ENCODE data around the gene JTB. TPM values are rescaled to one million over a fixed set of nuclear protein-coding genes. Genes with fewer than 3 reads are reported as not detected.

Gene JTB
- polyA plus RNA-seq, 1 donor from 2014 or later = 257 TPM

DNA sequence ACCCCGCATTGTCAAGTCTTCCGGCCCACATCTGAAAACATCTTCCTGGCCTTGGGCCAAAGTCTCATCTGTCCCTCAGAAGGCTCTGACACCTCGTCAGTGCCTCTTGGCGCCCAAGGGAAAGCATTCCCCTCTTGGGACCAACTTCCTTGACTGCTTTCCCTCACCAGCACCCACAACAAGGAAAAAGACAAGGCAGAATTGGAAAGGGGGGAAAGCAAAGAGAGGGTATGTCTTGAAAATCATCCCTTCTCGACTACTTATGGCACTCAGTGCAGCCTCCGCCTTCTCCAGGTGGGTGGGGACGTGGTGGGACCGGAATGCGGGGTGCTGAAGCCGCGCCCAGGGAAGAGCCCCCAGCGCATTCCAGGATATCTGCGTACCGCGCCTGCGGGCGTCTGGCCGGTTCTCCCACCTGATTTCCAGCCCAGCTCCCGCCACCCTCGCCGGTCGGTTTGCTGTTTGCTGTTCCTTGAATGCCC is 13.6 kb downstream of the JTB start:
- H3K79me2 ChIP-seq (replicated peaks; ENCODE audit: insufficient read depth, low read length) = peaks cover 25% of the 10 kb centered on the region

DNA sequence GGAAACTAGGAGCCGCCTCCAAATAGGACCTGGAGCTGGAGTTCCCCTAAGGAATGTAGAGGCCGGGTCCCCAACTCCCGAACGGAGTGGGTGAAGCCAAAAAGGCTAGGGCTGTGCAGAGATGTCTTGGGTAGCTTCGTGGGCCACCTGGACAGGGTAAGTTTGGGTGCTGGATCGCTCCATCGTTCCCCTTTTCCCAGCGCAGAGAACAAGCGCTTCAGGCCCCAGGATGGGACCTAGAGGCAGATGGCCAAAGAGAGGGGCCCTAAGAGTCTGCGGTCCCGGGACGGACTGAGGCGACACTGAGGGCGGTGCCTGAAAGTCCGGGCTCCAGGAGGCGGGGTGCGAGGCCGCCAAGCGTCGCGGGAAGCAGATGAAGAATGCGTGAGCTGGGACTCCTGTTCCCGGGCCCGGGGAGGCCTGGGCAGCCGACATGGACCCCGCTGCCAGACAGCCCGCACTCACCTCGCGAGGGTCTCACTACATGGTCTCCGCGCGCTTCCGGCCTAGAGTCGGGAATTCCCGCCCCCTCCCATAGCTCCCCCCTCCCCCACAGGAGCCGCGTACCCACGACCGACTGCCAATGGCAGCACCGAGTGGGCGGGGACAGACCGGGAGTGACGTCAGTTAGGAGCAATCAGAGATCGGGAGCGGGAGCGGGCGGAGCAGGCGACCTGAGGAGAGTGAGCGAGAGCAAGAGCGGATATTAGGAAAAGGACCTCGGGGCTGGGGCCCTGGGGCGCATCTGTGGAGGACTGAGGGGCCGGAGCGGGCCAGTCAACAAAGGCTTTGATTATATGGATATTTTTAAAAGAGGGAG is 14.2 kb downstream of the JTB start, which contains the start of gene SLC39A1:
Gene SLC39A1, minus strand, starts transcription at position 508 of the 820 bp plus-strand sequence. CDS start 822 bp downstream, outside the sequence.
- Histone ChIP-seq H3K4me3 (ENCODE audit: low read length) (peak within 1 kb of the TSS; percentile 90), H3K27me3 (ENCODE audit: insufficient read depth, low read depth, low read length) (no peaks in the 10 kb centered on the region), H3F3A (ENCODE audit: insufficient read depth, low read length, poor library complexity, severe bottlenecking) (peaks cover 4% of the 10 kb centered on the region), H4K20me1 (ENCODE audit: insufficient read depth) (no peaks in the 10 kb centered on the region), H3K4me2 (ENCODE audit: low read length) (peak within 1 kb of the TSS; percentile 94), H3K9ac (ENCODE audit: low read length) (peak within 1 kb of the TSS; percentile 84), H3K27ac (ENCODE audit: low read length) (peak within 1 kb of the TSS; percentile 81), H3K36me3 (ENCODE audit: insufficient read depth, low read length) (no peaks in the 10 kb centered on the region), H3K9me2 (ENCODE audit: insufficient read depth, low read length) (no peaks in the 10 kb centered on the region), H3K9me3 (ENCODE audit: low read length) (no peaks in the 10 kb centered on the region), H2AFZ (ENCODE audit: low read depth, low read length) (peak within 1 kb of the TSS; percentile 79), H3K79me2 (replicated peaks; ENCODE audit: insufficient read depth, low read length) (peaks cover 25% of the 10 kb centered on the region)
- TF ChIP-seq, protein P1, sequence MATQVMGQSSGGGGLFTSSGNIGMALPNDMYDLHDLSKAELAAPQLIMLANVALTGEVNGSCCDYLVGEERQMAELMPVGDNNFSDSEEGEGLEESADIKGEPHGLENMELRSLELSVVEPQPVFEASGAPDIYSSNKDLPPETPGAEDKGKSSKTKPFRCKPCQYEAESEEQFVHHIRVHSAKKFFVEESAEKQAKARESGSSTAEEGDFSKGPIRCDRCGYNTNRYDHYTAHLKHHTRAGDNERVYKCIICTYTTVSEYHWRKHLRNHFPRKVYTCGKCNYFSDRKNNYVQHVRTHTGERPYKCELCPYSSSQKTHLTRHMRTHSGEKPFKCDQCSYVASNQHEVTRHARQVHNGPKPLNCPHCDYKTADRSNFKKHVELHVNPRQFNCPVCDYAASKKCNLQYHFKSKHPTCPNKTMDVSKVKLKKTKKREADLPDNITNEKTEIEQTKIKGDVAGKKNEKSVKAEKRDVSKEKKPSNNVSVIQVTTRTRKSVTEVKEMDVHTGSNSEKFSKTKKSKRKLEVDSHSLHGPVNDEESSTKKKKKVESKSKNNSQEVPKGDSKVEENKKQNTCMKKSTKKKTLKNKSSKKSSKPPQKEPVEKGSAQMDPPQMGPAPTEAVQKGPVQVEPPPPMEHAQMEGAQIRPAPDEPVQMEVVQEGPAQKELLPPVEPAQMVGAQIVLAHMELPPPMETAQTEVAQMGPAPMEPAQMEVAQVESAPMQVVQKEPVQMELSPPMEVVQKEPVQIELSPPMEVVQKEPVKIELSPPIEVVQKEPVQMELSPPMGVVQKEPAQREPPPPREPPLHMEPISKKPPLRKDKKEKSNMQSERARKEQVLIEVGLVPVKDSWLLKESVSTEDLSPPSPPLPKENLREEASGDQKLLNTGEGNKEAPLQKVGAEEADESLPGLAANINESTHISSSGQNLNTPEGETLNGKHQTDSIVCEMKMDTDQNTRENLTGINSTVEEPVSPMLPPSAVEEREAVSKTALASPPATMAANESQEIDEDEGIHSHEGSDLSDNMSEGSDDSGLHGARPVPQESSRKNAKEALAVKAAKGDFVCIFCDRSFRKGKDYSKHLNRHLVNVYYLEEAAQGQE (IDR thresholded peaks at IDR 0.05; ENCODE audit: borderline replicate concordance) = no peak
- TF ChIP-seq SMC3 (conservative IDR thresholded peaks at IDR 0.05; ENCODE audit: poor library complexity) = no peak
- TF ChIP-seq RAD21 (conservative IDR thresholded peaks at IDR 0.05) = no peak
- peak; percentile 57 for TF ChIP-seq MXI1 (conservative IDR thresholded peaks at IDR 0.05; ENCODE audit: poor library complexity, severe bottlenecking)
- TF ChIP-seq TAF1 (IDR thresholded peaks at IDR 0.05; ENCODE audit: low read depth) = peak; percentile 74
- peak; percentile 67 for TF ChIP-seq POLR2AphosphoS5 (IDR thresholded peaks at IDR 0.05)

More for the DNA sequence above, 13.6 kb downstream of the JTB start:
- H3K36me3 ChIP-seq (ENCODE audit: insufficient read depth, low read length) = no peaks in the 10 kb centered on the region
- peak overlapping the region; percentile 84 for H3K9ac ChIP-seq (ENCODE audit: low read length)
- H4K20me1 ChIP-seq (ENCODE audit: insufficient read depth) = no peaks in the 10 kb centered on the region
- H3K9me2 ChIP-seq (ENCODE audit: insufficient read depth, low read length) = no peaks in the 10 kb centered on the region
- peak overlapping the region; percentile 81 for H3K27ac ChIP-seq (ENCODE audit: low read length)
- peak overlapping the region; percentile 94 for H3K4me2 ChIP-seq (ENCODE audit: low read length)
- H3K27me3 ChIP-seq (ENCODE audit: insufficient read depth, low read depth, low read length) = no peaks in the 10 kb centered on the region
- H3K9me3 ChIP-seq (ENCODE audit: low read length) = no peaks in the 10 kb centered on the region
- peak overlapping the region; percentile 90 for H3K4me3 ChIP-seq (ENCODE audit: low read length)
- H2AFZ ChIP-seq (ENCODE audit: low read depth, low read length) = peak overlapping the region; percentile 79
- TF ChIP-seq EP300 (conservative IDR thresholded peaks at IDR 0.05; ENCODE audit: poor library complexity, severe bottlenecking) (no peak), RAD21 (conservative IDR thresholded peaks at IDR 0.05) (no peak), MXI1 (conservative IDR thresholded peaks at IDR 0.05; ENCODE audit: poor library complexity, severe bottlenecking) (no peak), SMC3 (conservative IDR thresholded peaks at IDR 0.05; ENCODE audit: poor library complexity) (no peak), POLR2AphosphoS5 (IDR thresholded peaks at IDR 0.05) (no peak), EZH2 (IDR thresholded peaks at IDR 0.05; ENCODE audit: borderline replicate concordance, insufficient read depth, low read length, poor library complexity, severe bottlenecking) (no peak), TAF1 (IDR thresholded peaks at IDR 0.05; ENCODE audit: low read depth) (no peak)
- TF ChIP-seq, protein P1 (IDR thresholded peaks at IDR 0.05; ENCODE audit: borderline replicate concordance) = no peak
- TF ChIP-seq, protein P2, sequence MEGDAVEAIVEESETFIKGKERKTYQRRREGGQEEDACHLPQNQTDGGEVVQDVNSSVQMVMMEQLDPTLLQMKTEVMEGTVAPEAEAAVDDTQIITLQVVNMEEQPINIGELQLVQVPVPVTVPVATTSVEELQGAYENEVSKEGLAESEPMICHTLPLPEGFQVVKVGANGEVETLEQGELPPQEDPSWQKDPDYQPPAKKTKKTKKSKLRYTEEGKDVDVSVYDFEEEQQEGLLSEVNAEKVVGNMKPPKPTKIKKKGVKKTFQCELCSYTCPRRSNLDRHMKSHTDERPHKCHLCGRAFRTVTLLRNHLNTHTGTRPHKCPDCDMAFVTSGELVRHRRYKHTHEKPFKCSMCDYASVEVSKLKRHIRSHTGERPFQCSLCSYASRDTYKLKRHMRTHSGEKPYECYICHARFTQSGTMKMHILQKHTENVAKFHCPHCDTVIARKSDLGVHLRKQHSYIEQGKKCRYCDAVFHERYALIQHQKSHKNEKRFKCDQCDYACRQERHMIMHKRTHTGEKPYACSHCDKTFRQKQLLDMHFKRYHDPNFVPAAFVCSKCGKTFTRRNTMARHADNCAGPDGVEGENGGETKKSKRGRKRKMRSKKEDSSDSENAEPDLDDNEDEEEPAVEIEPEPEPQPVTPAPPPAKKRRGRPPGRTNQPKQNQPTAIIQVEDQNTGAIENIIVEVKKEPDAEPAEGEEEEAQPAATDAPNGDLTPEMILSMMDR (IDR thresholded peaks at IDR 0.05; ENCODE audit: poor library complexity, severe bottlenecking) = no peak
- peaks cover 4% of the 10 kb centered on the region for H3F3A ChIP-seq (ENCODE audit: insufficient read depth, low read length, poor library complexity, severe bottlenecking)

Data from neural cell (in vitro differentiated cells).